ENCODE measurements around the gene KRTAP17-1.

- TF ChIP-seq MXI1 (conservative IDR thresholded peaks at IDR 0.05; ENCODE audit: poor library complexity, severe bottlenecking) (no peak), POLR2AphosphoS5 (IDR thresholded peaks at IDR 0.05) (no peak)
Measured at GRCh38 chr17:41347869-41348760, 32.6 kb upstream of the KRTAP17-1 start.
